ENCODE measurements around the gene DUSP21. TPM values are rescaled to one million over a fixed set of nuclear protein-coding genes. Genes with fewer than 3 reads are reported as not detected.
"Not testable (repeated sequence)": the region's sequence is repeated elsewhere in the genome, so short reads cannot be mapped to it uniquely, and the experiment has no call there.

The DUSP21 gene
- total RNA-seq, 1 experiment from 2014 or later, result not detected

- no peaks in the 10 kb centered on the region for H3K36me3 Mint-ChIP-seq (ENCODE audit: insufficient read depth, unreplicated experiment)
- no peaks in the 10 kb centered on the region for H3K9me3 Mint-ChIP-seq (ENCODE audit: unreplicated experiment)
- no TSS peak for BruUV-seq (replicated peaks)
- POLR2A ChIA-PET, result no interaction called here
- TF ChIP-seq CTCF (IDR thresholded peaks at IDR 0.05; ENCODE audit: unreplicated experiment), result no peak
- no peak overlapping the region for H3K4me3 Mint-ChIP-seq (ENCODE audit: unreplicated experiment)
- H3K4me1 Mint-ChIP-seq (ENCODE audit: insufficient read depth, unreplicated experiment), result peaks cover 5% of the 10 kb centered on the region
- DNase-seq (ENCODE audit: unreplicated experiment), result no peak
- CTCF ChIA-PET, result no interaction called here
- H3K27ac Mint-ChIP-seq (ENCODE audit: low read depth, unreplicated experiment), result no peak overlapping the region
- no peaks in the 10 kb centered on the region for H3K27me3 Mint-ChIP-seq (ENCODE audit: insufficient read depth, unreplicated experiment)
- intact Hi-C loops (cut with micrococcal nuclease), result no loop called here
Observed at GRCh38 chrX:44829832-44830231, 14.0 kb upstream of the DUSP21 start.

GRCh38 chrX:44842550-44843317, 1.1 kb upstream of the DUSP21 start:
- Mint-ChIP-seq H3K9me3 (ENCODE audit: unreplicated experiment) (peaks cover 3% of the 10 kb centered on the region), H3K36me3 (ENCODE audit: insufficient read depth, unreplicated experiment) (no peaks in the 10 kb centered on the region), H3K4me1 (ENCODE audit: insufficient read depth, unreplicated experiment) (no peaks in the 10 kb centered on the region), H3K27me3 (ENCODE audit: insufficient read depth, unreplicated experiment) (no peaks in the 10 kb centered on the region), H3K27ac (ENCODE audit: low read depth, unreplicated experiment) (no peak overlapping the region), H3K4me3 (ENCODE audit: unreplicated experiment) (no peak overlapping the region)
- TF ChIP-seq CTCF (IDR thresholded peaks at IDR 0.05; ENCODE audit: unreplicated experiment), result no peak
- ChIA-PET POLR2A (interaction anchor here (1.0 kb wide), 1 partner anchor 15 kb away, joined by 4 read pairs; no protein-coding TSS in a partner anchor), CTCF (no interaction called here)
- no TSS peak for BruUV-seq (replicated peaks)
- intact Hi-C loops (cut with micrococcal nuclease), result no loop called here
- no peak for DNase-seq (ENCODE audit: unreplicated experiment)

- DNase-seq (ENCODE audit: unreplicated experiment), result no peak
- ChIA-PET POLR2A (no interaction called here), CTCF (no interaction called here)
- H3K27ac Mint-ChIP-seq (ENCODE audit: low read depth, unreplicated experiment), result no peak overlapping the region
- TF ChIP-seq CTCF (IDR thresholded peaks at IDR 0.05; ENCODE audit: unreplicated experiment), result no peak
- H3K4me3 Mint-ChIP-seq (ENCODE audit: unreplicated experiment), result no peak overlapping the region
- peaks cover 7% of the 10 kb centered on the region for H3K9me3 Mint-ChIP-seq (ENCODE audit: unreplicated experiment)
- no peaks in the 10 kb centered on the region for H3K36me3 Mint-ChIP-seq (ENCODE audit: insufficient read depth, unreplicated experiment)
- no peaks in the 10 kb centered on the region for H3K4me1 Mint-ChIP-seq (ENCODE audit: insufficient read depth, unreplicated experiment)
- BruUV-seq (replicated peaks), result no TSS peak
- no peaks in the 10 kb centered on the region for H3K27me3 Mint-ChIP-seq (ENCODE audit: insufficient read depth, unreplicated experiment)
- intact Hi-C loops (cut with micrococcal nuclease), result no loop called here
Observed at GRCh38 chrX:44843318-44843702, 511 bp upstream of the DUSP21 start.

GRCh38 chrX:44844204-44844603, 383 bp downstream of the DUSP21 start:
- H3K36me3 Mint-ChIP-seq (ENCODE audit: insufficient read depth, unreplicated experiment), result no peaks in the 10 kb centered on the region
- no peak overlapping the region for H3K4me3 Mint-ChIP-seq (ENCODE audit: unreplicated experiment)
- intact Hi-C loops (cut with micrococcal nuclease), result no loop called here
- DNase-seq (ENCODE audit: unreplicated experiment), result no peak
- CTCF ChIA-PET, result interaction anchor here (0.6 kb wide), 1 partner anchor 413 kb away, joined by 3 read pairs; no protein-coding TSS in a partner anchor
- H3K27ac Mint-ChIP-seq (ENCODE audit: low read depth, unreplicated experiment), result no peak overlapping the region
- no peaks in the 10 kb centered on the region for H3K27me3 Mint-ChIP-seq (ENCODE audit: insufficient read depth, unreplicated experiment)
- no peaks in the 10 kb centered on the region for H3K4me1 Mint-ChIP-seq (ENCODE audit: insufficient read depth, unreplicated experiment)
- BruUV-seq (replicated peaks), result no TSS peak
- TF ChIP-seq CTCF (IDR thresholded peaks at IDR 0.05; ENCODE audit: unreplicated experiment), result no peak
- POLR2A ChIA-PET, result no interaction called here
- peaks cover 7% of the 10 kb centered on the region for H3K9me3 Mint-ChIP-seq (ENCODE audit: unreplicated experiment)

GRCh38 chrX:44850891-44851290, 7.1 kb downstream of the DUSP21 start:
- H3K4me3 Mint-ChIP-seq (ENCODE audit: unreplicated experiment); DNase-seq (ENCODE audit: unreplicated experiment); H3K4me1 Mint-ChIP-seq (ENCODE audit: insufficient read depth, unreplicated experiment); CTCF ChIA-PET; BruUV-seq (replicated peaks); intact Hi-C loops (cut with micrococcal nuclease); H3K9me3 Mint-ChIP-seq (ENCODE audit: unreplicated experiment); H3K27ac Mint-ChIP-seq (ENCODE audit: low read depth, unreplicated experiment); H3K27me3 Mint-ChIP-seq (ENCODE audit: insufficient read depth, unreplicated experiment); H3K36me3 Mint-ChIP-seq (ENCODE audit: insufficient read depth, unreplicated experiment): not testable (repeated sequence)
- POLR2A ChIA-PET, result interaction anchor here (0.5 to 1.4 kb wide), 2 partner anchors 17 to 21 kb away, joined by 3 to 5 read pairs; no protein-coding TSS in a partner anchor

All from MCF 10A (cell line).